PFSK-1 (cell line): ENCODE measurements around the gene ANKRD40CL.

Experiments used
- POLR2AphosphoS5 ChIP-seq: IDR thresholded peaks from 2 replicates; pipeline ENCODE4 v1.6.1; 2012; ENCODE audit warnings: low read depth, mild to moderate bottlenecking, control low read depth, low read length, moderate library complexity
- SIN3A ChIP-seq: IDR thresholded peaks from 2 replicates; pipeline ENCODE4 v1.6.1; 2012; ENCODE audit warnings: mild to moderate bottlenecking, low read length, moderate library complexity, borderline replicate concordance; ENCODE audit not compliant: insufficient read depth
- TAF1 ChIP-seq: IDR thresholded peaks from 2 replicates; pipeline ENCODE4 v1.6.1; 2012; ENCODE audit warnings: low read length, control low read depth, borderline replicate concordance; ENCODE audit not compliant: insufficient read depth

GRCh38 chr17:50779747-50780353 is 12.5 kb upstream of the ANKRD40CL start:
- TF ChIP-seq SIN3A (no peak), POLR2AphosphoS5 (no peak), TAF1 (no peak)
